ENCODE results near the gene SIVA1.

SIVA1 gene

GRCh38 chr14:104751539-104752422 lies 1.2 kb upstream of the SIVA1 start:
- no peak for DNase-seq (ENCODE audit: low spot score)

- DNase-seq (ENCODE audit: low spot score), result no peak
These were observed 568 bp upstream of the SIVA1 start for GRCh38 chr14:104752423-104752734.

- no peak for DNase-seq (ENCODE audit: low spot score)
These were observed 723 bp downstream of the SIVA1 start for GRCh38 chr14:104753528-104754212.

DNA sequence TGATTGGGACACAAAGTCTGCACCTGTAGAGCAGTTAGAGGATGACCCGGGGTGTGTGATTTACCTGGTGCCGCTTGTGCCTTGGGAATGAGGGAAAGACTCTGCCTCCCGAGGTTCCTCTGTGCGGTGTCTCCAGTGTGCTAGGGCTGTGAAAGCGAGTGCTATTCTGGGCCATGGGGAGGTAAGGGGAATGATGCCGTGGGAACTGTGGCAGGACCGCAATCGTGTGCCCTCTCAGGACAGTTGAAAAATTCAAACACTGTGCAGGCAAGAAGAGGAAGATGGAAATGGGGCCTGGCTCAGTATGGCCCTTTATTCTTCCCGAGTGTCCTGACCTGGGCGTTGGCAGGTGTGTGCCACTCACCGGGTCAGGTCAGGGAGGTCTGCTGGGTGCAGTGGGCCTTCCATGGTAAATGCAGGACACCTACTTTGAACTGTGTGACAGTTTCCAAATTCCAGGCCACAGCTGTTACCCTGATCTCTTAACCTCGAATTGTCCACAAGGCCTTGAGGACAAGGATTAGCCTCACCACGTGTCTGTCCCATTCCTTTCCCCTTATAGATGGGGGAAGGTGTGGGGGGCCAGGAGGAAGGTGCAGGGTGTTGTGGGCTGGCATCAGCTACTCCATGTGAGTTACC lies 1.4 kb downstream of the SIVA1 start:
- no peak for DNase-seq (ENCODE audit: low spot score)

DNA sequence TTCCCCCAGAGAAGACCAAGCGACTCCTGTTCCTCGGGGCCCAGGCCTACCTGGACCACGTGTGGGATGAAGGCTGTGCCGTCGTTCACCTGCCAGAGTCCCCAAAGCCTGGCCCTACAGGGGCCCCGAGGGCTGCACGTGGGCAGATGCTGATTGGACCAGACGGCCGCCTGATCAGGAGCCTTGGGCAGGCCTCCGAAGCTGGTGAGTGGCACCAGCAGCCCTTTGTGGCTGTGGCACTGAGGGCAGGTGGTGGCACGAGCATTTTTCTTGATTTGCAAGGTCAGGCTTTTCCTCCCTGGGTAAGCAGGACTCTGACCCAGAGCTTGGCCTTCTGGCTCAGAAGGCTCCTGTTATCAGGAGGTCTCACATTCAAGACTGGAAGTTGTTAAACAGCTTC lies 2.7 kb downstream of the SIVA1 start:
- no peak for DNase-seq (ENCODE audit: low spot score)

- DNase-seq (ENCODE audit: low spot score), result no peak
These were observed 3.7 kb downstream of the SIVA1 start for GRCh38 chr14:104756477-104757237.

DNA sequence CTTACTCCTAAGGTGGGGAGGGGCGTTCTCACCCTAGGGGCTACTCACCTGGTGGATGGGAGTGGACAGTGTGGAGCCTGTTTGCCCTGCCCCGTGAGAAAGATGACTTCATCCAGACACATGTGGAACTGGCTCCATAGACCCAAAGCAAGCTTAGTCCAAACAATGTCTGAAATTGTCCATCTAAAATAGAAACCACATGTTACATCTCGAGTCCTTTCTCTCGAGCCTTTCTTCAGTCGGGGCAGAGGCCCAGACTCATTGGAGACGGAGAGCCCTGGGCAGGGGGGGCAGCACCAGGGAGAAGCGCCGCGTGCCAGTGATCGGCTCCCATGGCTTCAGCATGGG lies 4.3 kb downstream of the SIVA1 start:
- DNase-seq (ENCODE audit: low spot score), result no peak

GRCh38 chr14:104757681-104758392 lies 4.9 kb downstream of the SIVA1 start:
- no peak for DNase-seq (ENCODE audit: low spot score)

DNA sequence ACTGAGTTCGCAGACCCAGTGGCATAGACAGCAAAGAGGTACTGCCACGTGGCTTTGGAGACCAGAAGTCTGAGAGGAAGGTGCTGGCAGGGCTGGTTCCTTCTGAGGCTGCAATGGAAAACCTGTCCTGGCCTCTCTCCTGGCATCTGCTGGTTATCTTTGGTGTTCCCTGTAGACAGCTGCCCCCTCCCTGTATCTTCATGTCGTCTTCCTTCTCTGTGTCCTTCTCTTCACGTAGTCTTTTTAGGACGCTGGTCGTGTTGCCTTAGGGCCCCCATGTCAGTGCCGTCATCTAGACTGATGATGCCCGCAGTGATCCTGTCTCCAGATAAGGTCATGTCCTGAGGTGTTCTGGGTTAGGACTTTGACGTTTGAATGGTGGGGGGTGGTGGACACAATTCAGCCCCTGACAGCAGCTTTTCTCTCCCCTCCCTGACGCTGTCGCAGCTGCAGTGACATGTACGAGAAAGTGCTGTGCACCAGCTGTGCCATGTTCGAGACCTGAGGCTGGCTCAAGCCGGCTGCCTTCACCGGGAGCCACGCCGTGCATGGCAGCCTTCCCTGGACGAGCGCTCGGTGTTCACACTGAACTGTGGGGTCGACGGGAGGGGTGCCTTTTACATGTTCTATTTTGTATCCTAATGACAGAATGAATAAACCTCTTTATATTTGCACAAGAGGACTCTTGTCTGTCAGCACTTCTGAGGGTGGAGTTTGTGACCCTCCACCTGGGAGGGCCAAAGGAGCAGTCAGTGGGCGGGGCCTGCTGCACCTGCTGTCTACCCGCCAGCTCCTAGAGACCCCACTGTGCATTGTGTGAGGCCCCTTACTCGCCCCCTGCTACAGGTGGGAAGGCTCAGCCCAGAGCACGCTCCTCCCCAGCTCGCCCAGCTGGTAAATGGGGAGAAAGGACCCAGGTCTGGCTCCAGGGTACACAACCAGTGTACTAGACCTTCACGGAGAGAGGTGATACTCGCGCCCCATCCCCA lies 6.3 kb downstream of the SIVA1 start:
- no peak for DNase-seq (ENCODE audit: low spot score)

DNA sequence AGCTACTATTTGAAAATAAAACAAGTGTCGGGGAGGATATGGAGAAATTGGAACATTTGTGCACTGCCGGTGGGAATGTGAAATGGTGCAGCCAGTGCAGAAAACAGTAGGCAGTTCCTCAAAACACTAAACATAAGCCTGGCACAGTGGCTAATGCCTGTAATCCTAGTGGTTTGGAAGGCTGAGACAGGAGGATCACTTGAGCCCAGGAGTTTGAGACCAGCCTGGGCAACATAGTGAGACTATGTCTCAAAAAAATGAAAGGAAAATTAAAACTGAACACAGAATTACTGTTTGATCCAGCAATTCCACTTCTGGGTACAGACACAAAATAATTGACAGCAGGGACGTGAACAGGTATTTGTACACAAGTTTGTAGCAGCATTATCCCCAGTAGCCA lies 12.6 kb downstream of the SIVA1 start:
- no peak for DNase-seq (ENCODE audit: low spot score)

DNA sequence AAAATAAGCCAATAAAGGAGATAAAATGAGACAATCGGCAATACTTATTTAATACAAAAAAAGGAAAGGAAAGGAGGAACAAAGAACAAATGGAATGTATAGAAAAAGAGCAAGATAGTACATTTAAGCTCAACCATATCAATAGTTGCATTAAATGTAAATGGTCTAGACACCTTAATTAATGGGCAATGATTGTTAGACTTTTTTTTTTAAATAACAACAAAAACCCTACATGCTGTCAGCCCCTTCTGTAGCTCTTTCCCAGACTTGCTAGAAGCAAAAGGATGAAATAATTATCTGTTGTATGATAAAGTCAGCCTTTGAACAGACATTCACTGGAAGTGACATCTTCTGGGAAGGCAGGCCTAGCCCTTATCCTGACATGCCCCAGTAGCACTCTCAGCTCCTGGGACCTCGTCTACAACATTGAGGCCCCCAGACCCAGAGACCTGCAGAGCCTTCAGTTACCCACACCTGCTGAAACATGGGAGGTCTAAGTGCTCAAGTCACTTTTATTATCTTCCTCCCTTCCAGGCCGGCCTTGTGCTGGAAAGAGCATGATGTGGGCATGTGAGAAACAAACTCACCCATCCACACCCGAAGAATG lies 13.4 kb downstream of the SIVA1 start:
- no peak for DNase-seq (ENCODE audit: low spot score)

DNA sequence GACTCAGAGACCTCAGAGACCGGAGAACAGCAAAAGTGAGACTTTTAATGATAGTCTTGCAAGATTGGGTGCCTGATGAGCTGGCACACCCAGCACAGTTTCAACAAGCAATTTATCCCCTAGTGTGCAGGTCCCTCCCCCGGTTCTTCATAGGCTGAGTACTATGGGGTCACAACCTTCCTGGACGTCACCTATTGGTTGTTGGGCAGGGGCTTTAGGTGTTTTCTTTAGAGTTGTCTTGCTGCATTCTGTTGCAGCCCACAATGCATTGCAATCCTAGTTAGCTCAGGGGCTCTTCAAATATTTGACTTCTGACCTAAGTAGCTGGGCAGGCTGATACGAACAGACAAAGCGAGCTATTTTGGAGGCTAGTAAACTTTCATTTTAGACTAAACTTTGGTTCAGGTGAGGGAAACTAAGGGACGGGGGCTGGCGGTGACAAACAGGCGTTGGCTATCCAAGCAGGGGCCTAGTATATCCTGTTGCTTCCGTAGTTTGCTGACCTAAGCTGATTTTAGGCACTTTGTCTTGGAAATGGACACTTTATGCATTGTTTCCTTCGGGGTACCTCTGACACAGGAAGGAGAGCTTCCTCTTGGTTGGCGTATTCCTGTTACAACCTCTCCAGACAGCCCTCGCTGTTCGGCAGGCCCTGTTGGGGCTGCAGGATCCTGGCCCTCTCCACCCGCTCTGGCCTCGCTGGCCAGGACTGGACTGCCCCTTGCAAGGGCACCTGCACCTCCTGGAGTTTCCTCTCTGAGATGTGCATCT lies 14.1 kb downstream of the SIVA1 start:
- no peak for DNase-seq (ENCODE audit: low spot score)

DNA sequence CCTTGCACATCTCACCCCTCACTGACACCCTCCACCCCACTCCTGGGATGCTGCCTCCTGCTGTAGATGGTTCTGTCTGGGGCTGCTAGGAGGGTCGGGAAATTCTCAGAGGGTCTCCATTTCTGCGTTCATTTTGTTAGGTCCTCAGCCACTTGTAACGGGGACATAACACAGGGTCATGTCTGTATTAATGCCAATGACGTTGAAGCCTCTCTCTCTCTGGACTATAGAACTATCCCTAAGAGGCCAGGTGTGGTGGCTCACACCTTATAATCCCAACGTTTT lies 14.6 kb downstream of the SIVA1 start:
- DNase-seq (ENCODE audit: low spot score), result no peak

GRCh38 chr14:104768437-104769323 lies 15.7 kb downstream of the SIVA1 start:
- peak; percentile 69 for DNase-seq (ENCODE audit: low spot score)

DNA sequence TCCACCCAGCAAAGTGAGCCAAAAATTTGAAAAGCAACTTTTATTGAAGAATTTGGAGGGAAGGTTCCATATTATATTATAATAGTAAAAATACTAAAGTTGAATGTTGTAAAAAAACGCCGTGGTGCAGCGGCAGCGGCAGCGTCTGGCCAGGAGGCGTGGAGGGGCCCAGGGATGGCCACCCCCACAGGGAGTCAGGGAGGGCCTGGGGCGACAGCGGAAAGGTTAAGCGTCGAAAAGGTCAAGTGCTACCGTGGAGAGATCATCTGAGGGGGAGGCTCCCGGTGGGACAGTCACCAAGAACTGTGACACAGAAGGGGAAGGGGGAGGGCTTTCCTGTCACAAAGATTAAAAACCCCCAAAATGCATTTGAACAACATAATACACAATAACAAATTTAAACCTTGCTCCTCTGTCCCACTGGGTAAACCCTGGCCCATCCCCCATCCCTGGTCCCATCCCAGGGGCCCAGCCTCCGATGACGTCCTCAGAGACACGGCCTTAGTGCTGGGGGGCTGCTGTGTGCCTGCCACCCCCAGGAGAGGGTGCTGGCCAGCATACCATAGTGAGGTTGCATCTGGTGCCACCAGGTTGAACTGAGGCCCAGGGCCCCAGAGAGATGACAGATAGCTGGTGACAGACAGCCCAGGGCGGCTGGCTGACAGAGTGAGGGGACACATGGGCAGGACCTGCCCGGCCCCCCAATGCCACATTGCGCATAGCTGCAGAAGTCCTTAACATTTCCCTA lies 16.6 kb downstream of the SIVA1 start:
- no peak for DNase-seq (ENCODE audit: low spot score)

DNA sequence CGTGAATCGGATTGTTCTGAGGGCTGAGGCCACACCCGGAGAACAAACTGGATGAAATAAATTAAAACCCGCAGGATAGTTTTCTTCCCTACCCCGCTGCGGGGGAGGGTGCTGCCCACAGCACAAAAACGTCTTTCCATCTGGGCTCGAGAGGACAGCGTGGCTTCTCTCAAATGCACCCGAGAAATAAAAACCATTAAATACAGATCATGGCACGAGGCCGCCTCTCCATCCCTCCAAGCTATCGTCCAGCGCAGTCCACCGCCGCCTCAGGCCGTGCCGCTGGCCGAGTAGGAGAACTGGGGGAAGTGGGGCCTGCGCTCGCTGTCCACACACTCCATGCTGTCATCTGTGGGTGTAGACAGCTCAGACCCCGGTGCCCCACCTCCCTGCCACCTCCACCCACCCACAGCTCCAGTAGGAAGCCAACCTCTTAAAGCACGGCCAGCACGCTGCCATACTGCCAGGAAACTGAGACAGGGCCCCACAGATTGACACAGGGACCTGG lies 17.2 kb downstream of the SIVA1 start:
- DNase-seq (ENCODE audit: low spot score), result no peak

DNA sequence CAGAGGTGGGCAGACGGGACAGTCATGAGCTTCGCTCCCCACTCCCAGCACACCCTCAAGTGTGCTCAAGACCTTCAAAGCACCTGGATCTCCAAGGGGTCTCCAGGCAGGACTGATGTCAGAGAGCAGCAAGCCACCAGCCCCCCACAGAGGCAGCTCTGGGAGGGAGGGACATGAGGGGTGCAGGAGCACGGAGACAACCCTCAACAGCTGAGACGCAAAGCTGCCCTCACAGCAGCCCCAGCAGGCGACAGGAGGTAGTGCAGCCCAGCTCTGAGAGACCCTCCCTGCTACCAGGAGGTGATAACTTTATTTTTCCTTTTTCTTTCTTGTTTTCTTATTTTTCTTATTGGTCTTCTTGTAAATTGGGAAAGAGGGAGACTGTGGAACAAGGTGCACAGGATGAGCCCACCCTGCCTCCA lies 17.9 kb downstream of the SIVA1 start:
- no peak for DNase-seq (ENCODE audit: low spot score)

DNA sequence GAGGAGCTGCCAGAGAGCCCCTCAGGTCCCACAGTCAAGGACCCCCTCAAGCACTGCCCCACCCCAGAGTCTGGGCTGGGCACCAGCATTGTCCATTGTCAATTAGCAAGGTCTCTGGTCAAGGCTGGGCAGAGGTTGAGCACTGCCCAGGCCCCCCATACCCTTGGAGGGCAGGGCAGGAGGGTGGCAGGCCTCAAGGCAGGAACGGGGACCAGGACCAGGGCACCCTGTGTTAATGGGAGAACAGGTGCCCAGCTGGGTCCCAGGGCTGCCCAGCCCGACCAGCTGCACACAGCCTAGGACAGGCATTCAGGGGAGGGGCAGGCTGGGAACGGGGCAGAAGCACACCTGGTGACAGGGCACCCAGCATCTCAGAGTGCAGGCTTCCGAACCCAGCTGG lies 18.4 kb downstream of the SIVA1 start:
- no peak for DNase-seq (ENCODE audit: low spot score)
